ENCODE data around the gene FKBP6. TPM values are rescaled to one million over a fixed set of nuclear protein-coding genes. Genes with fewer than 3 reads are reported as not detected.
A peak's percentile ranks its signal among the peaks of the same experiment; 100 is the strongest.

FKBP6 gene
- total RNA-seq, 1 donor from 2014 or later: not detected

- Mint-ChIP-seq H3K4me1 (ENCODE audit: unreplicated experiment) (peaks cover 16% of the 10 kb centered on the region), H3K9me3 (peaks cover 8% of the 10 kb centered on the region), H3K4me3 (no peak overlapping the region), H3K27ac (no peak overlapping the region), H3K27me3 (peaks cover 3% of the 10 kb centered on the region), H3K36me3 (no peaks in the 10 kb centered on the region)
- DNase-seq (ENCODE audit: extremely low spot score, unreplicated experiment): no peak
- TF ChIP-seq, protein P1, sequence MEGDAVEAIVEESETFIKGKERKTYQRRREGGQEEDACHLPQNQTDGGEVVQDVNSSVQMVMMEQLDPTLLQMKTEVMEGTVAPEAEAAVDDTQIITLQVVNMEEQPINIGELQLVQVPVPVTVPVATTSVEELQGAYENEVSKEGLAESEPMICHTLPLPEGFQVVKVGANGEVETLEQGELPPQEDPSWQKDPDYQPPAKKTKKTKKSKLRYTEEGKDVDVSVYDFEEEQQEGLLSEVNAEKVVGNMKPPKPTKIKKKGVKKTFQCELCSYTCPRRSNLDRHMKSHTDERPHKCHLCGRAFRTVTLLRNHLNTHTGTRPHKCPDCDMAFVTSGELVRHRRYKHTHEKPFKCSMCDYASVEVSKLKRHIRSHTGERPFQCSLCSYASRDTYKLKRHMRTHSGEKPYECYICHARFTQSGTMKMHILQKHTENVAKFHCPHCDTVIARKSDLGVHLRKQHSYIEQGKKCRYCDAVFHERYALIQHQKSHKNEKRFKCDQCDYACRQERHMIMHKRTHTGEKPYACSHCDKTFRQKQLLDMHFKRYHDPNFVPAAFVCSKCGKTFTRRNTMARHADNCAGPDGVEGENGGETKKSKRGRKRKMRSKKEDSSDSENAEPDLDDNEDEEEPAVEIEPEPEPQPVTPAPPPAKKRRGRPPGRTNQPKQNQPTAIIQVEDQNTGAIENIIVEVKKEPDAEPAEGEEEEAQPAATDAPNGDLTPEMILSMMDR (conservative IDR thresholded peaks at IDR 0.05): no peak
Measured at GRCh38 chr7:73353243-73353642, 25.3 kb downstream of the FKBP6 start.

DNA sequence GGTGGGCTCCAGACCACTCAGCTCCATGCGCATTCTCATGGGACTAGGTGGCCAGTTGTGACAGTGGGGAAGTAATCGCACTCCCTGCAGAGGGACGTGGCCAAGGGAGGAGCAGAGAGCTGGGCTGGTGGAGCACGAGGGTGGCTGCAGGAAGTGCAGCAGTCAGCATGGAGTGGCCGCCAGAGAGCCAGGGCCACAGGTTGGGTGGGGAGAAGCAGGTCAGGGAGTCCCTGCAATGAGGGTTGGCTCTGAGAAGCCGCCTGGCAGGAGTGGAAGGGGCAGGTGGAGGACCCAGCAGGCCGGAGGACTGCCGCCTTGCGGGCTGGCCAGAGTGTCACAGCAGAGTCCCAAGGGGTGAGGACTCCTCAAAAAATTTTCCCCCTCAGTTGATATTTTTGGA lies 26.2 kb downstream of the FKBP6 start:
- TF ChIP-seq, protein P1 (conservative IDR thresholded peaks at IDR 0.05): no peak
- Mint-ChIP-seq H3K4me3 (no peak overlapping the region), H3K36me3 (no peaks in the 10 kb centered on the region), H3K27me3 (peaks cover 3% of the 10 kb centered on the region), H3K4me1 (ENCODE audit: unreplicated experiment) (peaks cover 18% of the 10 kb centered on the region), H3K27ac (no peak overlapping the region), H3K9me3 (peaks cover 8% of the 10 kb centered on the region)
- DNase-seq (ENCODE audit: extremely low spot score, unreplicated experiment): no peak

DNA sequence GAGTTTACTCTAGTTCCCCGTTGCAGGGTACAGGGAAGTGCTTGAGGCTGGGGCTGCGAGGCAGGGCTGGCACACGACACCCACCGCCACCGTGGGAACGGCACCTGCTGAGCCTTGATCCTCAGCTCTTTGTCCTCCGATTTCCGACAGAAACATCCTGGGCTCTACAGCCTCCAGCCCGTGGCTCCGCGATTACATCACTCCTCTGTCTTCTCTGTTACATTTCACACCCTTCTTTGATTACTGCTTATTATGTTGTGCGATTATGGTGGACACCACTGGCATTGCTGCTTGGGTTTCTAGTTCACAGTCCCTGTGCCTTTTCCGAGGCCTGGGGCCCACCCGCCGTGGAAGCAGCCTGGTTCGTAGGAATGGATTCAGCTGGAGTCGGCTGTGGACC lies 26.9 kb downstream of the FKBP6 start:
- H3K9me3 Mint-ChIP-seq: peaks cover 8% of the 10 kb centered on the region
- no peaks in the 10 kb centered on the region for H3K36me3 Mint-ChIP-seq
- no peak overlapping the region for H3K27ac Mint-ChIP-seq
- peaks cover 3% of the 10 kb centered on the region for H3K27me3 Mint-ChIP-seq
- H3K4me1 Mint-ChIP-seq (ENCODE audit: unreplicated experiment): peaks cover 18% of the 10 kb centered on the region
- no peak for DNase-seq (ENCODE audit: extremely low spot score, unreplicated experiment)
- TF ChIP-seq, protein P1 (conservative IDR thresholded peaks at IDR 0.05): peak; percentile 22
- no peak overlapping the region for H3K4me3 Mint-ChIP-seq

GRCh38 chr7:73356159-73356558 lies 28.2 kb downstream of the FKBP6 start:
- Mint-ChIP-seq H3K36me3 (no peaks in the 10 kb centered on the region), H3K4me3 (no peak overlapping the region), H3K27me3 (peaks cover 3% of the 10 kb centered on the region), H3K9me3 (peaks cover 8% of the 10 kb centered on the region), H3K4me1 (ENCODE audit: unreplicated experiment) (peaks cover 11% of the 10 kb centered on the region), H3K27ac (no peak overlapping the region)
- TF ChIP-seq, protein P1 (conservative IDR thresholded peaks at IDR 0.05): no peak
- no peak for DNase-seq (ENCODE audit: extremely low spot score, unreplicated experiment)

DNA sequence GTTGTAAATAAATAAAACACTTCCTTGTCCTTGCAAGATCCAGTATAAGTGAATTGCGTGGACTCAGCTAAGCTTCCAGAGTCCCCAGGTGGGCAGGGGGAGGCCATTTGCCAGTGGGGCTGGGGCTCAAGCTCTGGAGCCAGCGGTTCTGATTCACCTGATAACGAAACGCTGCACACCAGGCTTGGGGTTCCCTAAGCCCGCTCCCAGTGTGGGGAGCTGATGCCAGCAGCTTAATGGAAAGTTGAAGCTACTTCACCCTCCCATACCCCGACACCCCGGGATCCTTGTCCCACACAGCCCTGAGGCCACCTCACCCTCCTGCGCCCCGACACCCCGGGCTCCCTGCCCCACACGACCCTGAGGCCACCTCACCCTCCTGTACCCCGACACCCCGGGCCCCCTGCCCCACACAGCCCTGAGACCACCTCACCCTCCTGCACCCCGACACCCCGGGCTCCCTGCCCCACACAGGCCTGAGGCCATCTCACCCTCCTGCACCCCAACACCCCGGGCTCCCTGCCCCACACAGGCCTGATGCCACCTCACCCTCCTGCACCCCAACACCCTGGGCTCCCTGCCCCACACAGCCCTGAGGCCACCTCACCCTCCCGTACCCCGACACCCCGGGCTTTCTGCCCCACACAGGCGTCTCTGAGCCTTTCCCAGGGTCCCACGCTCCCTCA lies 30.8 kb downstream of the FKBP6 start:
- no peaks in the 10 kb centered on the region for H3K36me3 Mint-ChIP-seq
- no peak overlapping the region for H3K4me3 Mint-ChIP-seq
- H3K4me1 Mint-ChIP-seq (ENCODE audit: unreplicated experiment): peaks cover 11% of the 10 kb centered on the region
- peaks cover 3% of the 10 kb centered on the region for H3K27me3 Mint-ChIP-seq
- TF ChIP-seq, protein P1 (conservative IDR thresholded peaks at IDR 0.05): no peak
- H3K27ac Mint-ChIP-seq: peak overlapping the region; percentile 31
- no peak for DNase-seq (ENCODE audit: extremely low spot score, unreplicated experiment)
- no peaks in the 10 kb centered on the region for H3K9me3 Mint-ChIP-seq
